ENCODE results near the gene CTPS1.

GRCh38 chr1:40932006-40932405 is 47.5 kb upstream of the CTPS1 start:
- no peak for TF ChIP-seq CTCF (IDR thresholded peaks at IDR 0.05; ENCODE audit: borderline replicate concordance, extremely low read depth, low read length, poor library complexity, severe bottlenecking)
- no peak for TF ChIP-seq EZH2 (IDR thresholded peaks at IDR 0.05; ENCODE audit: borderline replicate concordance, low read depth, low read length, severe bottlenecking)
